GM19239 (cell line): ENCODE data around the gene FBXL16.

Experiments
- DNase-seq: peaks from one replicate; pipeline ENCODE4 v3.0.0; 2011; ENCODE audit warnings: low spot score; ENCODE audit not compliant: insufficient read length
- FAIRE-seq: peaks from 2 replicates; lab custom pipeline; 2011; peaks lifted over from hg19 to GRCh38; lab: Jason Lieb, UNC

FBXL16 gene

GRCh38 chr16:668519-669171, 37.0 kb downstream of the FBXL16 start:
- DNase-seq (no peak), FAIRE-seq (no peak)

- peak; percentile 99 for DNase-seq
Observed at GRCh38 chr16:667780-668518, 37.7 kb downstream of the FBXL16 start, which contains the start of gene RHOT2. Gene RHOT2 (plus strand): TSS chr16:668132. CDS start chr16:668200, 68 bp downstream.

GRCh38 chr16:667113-667779, 38.4 kb downstream of the FBXL16 start:
- no peak for FAIRE-seq

More at GRCh38 chr16:667780-668518, 37.7 kb downstream of the FBXL16 start, which contains the start of gene RHOT2:
- peak; percentile 86 for FAIRE-seq

GRCh38 chr16:666572-666971, 39.0 kb downstream of the FBXL16 start:
- no peak for FAIRE-seq
- DNase-seq, result no peak

More at GRCh38 chr16:667113-667779, 38.4 kb downstream of the FBXL16 start:
- no peak for DNase-seq

GRCh38 chr16:662597-662996, 43.0 kb downstream of the FBXL16 start:
- FAIRE-seq (no peak), DNase-seq (no peak)

GRCh38 chr16:662095-662494, 43.5 kb downstream of the FBXL16 start:
- DNase-seq, result no peak
- no peak for FAIRE-seq

- DNase-seq, result no peak
- FAIRE-seq, result no peak
Observed at GRCh38 chr16:661184-661821, 44.3 kb downstream of the FBXL16 start.

- peak; percentile 98 for DNase-seq
- peak; percentile 40 for FAIRE-seq
Observed at GRCh38 chr16:660459-661183, 45.0 kb downstream of the FBXL16 start.

GRCh38 chr16:660132-660458, 45.5 kb downstream of the FBXL16 start:
- no peak for FAIRE-seq
- DNase-seq, result no peak

- DNase-seq, result no peak
- FAIRE-seq, result no peak
Observed at GRCh38 chr16:659618-660017, 46.0 kb downstream of the FBXL16 start.

- FAIRE-seq (no peak), DNase-seq (no peak)
Observed at GRCh38 chr16:658679-659571, 46.7 kb downstream of the FBXL16 start.

GRCh38 chr16:657487-657886, 48.1 kb downstream of the FBXL16 start:
- FAIRE-seq (no peak), DNase-seq (no peak)

- no peak for FAIRE-seq
Observed at GRCh38 chr16:654034-654433, 51.6 kb downstream of the FBXL16 start.

GRCh38 chr16:652454-653305, 52.9 kb downstream of the FBXL16 start:
- no peak for DNase-seq

More at GRCh38 chr16:654034-654433, 51.6 kb downstream of the FBXL16 start:
- DNase-seq, result no peak

GRCh38 chr16:651844-652243, 53.8 kb downstream of the FBXL16 start:
- FAIRE-seq (no peak), DNase-seq (no peak)

More at GRCh38 chr16:652454-653305, 52.9 kb downstream of the FBXL16 start:
- FAIRE-seq, result no peak

GRCh38 chr16:649631-650030, 56.0 kb downstream of the FBXL16 start:
- DNase-seq (peak; percentile 65), FAIRE-seq (no peak)

- FAIRE-seq (peak; percentile 92), DNase-seq (peak; percentile 100)
Observed at GRCh38 chr16:648781-649589, 56.6 kb downstream of the FBXL16 start, which contains the start of gene WDR90. Gene WDR90 (plus strand): TSS chr16:649365. CDS start chr16:649417, 52 bp downstream.
